HG03442 (cell line): ENCODE results near the gene SERPINA9.
"Not testable (repeated sequence)": the region's sequence is repeated elsewhere in the genome, so short reads cannot be mapped to it uniquely, and the experiment has no call there.

ENCODE experiments used
- ATAC-seq: cut with Tn5 transposase; IDR thresholded peaks from one replicate; pipeline ENCODE4 v1.9.1; 2021; ENCODE audit warnings: mild to moderate bottlenecking, moderate library complexity; ENCODE audit not compliant: unreplicated experiment

SERPINA9 gene, protein sequence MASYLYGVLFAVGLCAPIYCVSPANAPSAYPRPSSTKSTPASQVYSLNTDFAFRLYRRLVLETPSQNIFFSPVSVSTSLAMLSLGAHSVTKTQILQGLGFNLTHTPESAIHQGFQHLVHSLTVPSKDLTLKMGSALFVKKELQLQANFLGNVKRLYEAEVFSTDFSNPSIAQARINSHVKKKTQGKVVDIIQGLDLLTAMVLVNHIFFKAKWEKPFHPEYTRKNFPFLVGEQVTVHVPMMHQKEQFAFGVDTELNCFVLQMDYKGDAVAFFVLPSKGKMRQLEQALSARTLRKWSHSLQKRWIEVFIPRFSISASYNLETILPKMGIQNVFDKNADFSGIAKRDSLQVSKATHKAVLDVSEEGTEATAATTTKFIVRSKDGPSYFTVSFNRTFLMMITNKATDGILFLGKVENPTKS

GRCh38 chr14:94476023-94476422 lies at the start of gene SERPINA9:
TSS of gene SERPINA9 (minus strand) at chr14:94476197. CDS start at chr14:94469840, 6,357 bp downstream.
- no peak for ATAC-seq

DNA sequence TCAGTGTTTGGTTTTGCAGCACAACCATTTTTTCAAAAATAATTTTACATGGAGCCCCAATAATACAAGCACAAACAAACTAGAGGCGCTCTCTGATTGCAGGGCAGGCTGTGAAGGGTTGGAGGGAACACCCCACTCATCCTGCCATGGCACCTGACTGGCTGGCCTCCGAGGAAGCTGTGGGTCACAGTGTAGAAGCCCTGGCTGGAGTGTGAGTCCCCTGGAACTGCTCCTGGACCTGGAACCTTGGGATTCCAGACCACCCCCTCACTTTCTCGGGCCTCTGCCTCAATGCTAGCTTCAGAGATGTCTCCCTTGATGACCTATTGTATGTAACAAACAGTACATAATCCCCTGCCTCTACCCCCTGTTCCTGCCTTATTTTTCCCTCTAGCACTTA lies 48.1 kb upstream of the SERPINA9 start:
- ATAC-seq, result no peak

- ATAC-seq, result no peak
These were observed 47.3 kb upstream of the SERPINA9 start for GRCh38 chr14:94523265-94523664.

- ATAC-seq, result no peak
These were observed 46.2 kb upstream of the SERPINA9 start for GRCh38 chr14:94522115-94522724.

DNA sequence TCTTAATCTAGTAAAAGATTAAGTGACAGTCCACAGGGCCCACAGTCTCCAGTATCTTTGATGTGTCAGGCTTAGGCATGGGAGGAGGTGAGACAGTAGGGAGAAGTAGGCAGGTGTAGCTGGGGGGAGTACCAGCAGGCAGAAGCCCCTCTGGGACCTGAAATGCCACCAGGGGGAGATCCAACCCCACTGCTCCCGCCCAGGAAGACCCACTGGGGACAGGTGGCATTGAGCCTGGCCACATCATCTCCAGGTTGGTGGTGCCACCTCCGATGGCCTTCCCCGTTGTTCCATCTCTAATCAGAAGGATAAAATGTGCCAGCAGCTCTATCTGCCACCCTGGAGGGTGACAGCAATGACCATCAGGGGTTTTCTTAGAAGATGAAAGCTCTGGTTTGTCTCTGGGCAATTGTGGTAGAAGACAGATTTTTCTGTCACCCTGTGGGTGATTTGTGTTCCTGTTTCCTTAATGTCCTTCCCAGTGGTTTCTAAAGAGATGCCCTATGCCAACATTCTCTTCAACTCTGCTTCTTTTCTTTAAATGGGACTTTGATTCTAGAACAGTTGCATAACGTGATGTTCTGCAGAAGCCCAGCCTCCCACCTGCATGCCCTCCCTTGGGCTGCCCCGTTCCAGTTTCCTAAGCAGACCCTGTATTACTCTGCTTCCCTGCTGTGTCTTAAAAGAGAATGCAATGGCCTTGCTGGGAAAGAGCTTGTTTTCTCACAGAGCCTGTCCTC lies 45.5 kb upstream of the SERPINA9 start:
- ATAC-seq, result no peak

DNA sequence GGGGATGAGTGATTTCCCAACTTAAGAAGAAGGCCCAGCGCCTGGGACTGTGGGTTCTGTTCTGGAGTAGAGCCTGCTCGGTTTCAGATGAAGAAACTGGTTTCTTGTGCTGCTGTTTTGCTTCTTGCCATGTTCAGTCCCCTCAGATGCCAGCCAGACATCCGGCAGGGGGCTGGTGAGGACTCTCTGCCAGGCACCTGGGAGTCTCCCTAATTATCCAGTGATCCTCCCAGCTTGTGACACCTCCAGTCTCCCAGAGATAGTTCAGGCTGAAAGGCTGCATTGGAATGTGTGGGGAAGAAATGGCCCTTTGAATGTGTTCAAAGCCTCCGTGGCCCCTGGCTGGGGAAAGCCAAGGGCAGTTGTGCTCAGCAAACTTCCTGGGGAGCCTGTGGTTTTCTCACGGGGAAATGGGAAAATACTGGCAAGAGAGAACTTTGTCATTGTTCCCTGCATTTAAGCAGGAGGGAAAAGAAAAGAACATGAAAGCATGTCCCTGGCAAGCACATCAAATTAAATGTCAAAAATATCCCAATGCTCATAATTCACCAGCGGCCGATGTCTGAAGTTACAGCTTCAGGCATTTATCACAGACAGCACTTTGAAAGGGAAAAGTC lies 41.8 kb upstream of the SERPINA9 start:
- no peak for ATAC-seq

- no peak for ATAC-seq
These were observed 41.2 kb upstream of the SERPINA9 start for GRCh38 chr14:94517248-94517640.

- ATAC-seq, result no peak
These were observed 39.9 kb upstream of the SERPINA9 start for GRCh38 chr14:94515856-94516255.

- no peak for ATAC-seq
These were observed 39.4 kb upstream of the SERPINA9 start for GRCh38 chr14:94515426-94515825.

DNA sequence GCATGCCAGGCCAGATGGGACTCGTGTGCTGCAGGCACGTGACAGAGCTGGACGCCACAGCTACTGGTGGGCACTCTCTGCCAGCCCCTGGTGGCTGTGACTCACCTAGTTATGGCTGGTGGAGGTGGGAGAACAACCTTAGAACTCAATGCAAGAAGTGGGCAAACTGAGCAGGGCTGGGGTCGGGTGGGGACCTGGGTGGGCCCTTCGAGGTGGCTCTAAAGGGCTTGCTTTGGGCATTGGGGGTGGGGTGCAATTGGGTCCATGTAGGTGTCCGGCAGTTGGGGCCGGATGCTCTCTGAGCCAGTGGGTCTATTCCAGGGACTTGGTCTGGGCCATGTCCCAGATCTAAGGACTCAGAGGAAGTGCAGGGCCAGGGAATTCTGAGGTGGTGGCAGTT lies 38.4 kb upstream of the SERPINA9 start:
- ATAC-seq, result no peak

DNA sequence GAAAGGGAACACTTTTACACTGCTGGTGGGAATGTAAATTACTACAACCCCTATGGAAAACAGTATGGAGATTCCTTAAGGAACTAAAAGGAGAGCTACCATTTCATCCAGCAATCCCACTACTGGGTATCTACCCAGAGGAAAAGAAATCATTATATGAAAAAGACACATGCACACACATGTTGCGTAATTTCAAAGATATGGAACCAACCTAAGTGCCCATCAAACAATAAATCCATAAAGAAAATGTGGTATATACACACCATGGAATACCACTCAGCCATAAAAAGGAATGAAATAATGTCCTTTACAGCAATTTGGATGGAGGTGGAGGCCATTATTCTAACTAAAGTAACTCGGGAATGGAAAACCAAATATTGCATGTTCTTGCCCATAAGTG lies 34.5 kb upstream of the SERPINA9 start:
- not testable (repeated sequence) for ATAC-seq

- ATAC-seq, result no peak
These were observed 33.4 kb upstream of the SERPINA9 start, which contains the start of gene SERPINA12 for GRCh38 chr14:94509356-94509755. TSS of gene SERPINA12 (minus strand) at chr14:94509469. CDS start at chr14:94498397, 11,072 bp downstream.

- ATAC-seq, result no peak
These were observed 29.6 kb upstream of the SERPINA9 start for GRCh38 chr14:94505641-94506040.

GRCh38 chr14:94505206-94505605 lies 29.2 kb upstream of the SERPINA9 start:
- ATAC-seq, result no peak

DNA sequence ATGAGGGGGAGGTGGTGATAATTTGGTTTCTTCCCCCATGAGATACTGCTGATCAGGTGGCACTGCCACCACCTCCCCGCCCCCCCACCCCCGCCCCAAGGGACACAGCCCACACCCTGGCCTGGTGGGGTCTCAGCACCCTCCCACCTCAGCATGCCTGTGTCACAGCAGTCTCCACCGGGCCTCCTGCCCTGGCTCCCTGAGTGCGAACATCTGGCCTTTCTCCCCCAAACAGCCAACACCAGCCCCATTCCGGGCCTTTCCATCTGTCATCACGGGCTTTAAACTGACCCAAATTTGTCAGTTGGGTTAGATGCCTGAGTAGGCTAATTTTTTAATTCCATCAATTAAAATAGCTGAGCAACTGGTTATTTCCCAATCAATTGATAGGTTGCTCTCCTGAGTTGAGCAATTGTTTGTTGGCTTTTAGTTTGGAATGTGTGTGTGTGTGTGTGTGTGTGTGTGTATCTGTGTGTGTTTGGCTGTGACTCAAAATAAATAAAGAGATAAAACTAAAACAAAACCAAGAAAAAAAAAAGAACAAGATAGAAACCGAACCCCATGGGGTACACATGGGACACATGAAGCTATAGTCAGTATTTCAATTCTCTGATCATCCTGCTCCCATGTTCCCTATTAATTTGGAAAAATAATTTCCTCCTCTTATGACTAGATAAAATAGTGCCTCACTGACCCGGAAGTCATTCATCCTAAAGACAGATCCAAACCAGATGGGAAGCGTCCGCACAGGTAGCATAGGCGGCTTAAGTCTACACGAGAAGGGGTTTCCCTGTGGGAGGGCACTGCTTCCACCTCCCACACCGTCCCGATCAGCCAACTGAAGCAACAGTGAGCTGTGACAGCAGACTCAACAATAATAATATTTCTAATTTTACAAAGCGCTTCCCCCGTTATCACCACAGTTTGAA lies 25.9 kb upstream of the SERPINA9 start:
- ATAC-seq, result no peak

- ATAC-seq, result no peak
These were observed 24.3 kb upstream of the SERPINA9 start for GRCh38 chr14:94500264-94500663.

DNA sequence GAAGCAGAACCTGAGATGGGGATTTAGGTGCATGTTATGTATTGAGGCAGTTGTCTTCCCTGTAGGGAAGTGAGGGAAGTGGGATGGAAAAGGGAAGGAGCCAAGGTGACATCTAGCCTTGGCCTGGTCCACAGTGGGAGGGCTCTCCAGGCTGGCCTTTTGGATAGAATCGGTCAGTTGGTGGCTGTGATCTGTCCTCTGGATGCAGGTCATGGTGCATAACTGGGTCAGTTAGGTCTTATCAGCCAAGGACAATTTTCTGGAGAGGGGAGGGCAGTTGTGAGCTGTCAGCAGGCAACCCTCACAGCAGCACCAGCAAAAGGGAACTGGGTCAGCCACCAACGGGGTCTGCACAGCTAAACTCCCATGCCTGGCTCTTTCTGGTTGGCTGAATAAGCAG lies 23.7 kb upstream of the SERPINA9 start:
- ATAC-seq, result no peak

- no peak for ATAC-seq
These were observed 22.2 kb upstream of the SERPINA9 start for GRCh38 chr14:94498215-94498614.

GRCh38 chr14:94494085-94494484 lies 18.1 kb upstream of the SERPINA9 start:
- ATAC-seq, result peak; percentile 80

DNA sequence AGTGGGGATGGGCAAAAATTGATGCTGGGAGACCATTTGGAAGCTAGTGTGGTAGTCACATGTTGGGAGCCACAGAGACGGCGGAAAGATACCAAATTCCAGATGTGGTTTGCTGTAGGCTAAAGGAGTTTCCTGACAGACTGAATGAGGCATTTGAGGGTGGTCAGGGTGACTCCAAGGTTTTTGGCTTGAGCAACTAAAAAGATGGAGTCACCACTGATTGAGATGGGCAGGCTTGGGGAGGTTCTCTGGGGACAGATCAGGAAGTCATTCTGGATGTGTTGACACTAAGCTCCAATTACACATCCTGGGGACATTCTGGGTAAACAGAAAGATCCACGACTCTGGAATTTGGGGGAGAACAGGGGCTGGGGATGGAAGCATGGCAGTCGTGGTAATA lies 15.5 kb upstream of the SERPINA9 start:
- ATAC-seq, result no peak
